HG03175 (cell line): ENCODE measurements around the gene GPR153.

Experiments
- ATAC-seq: cut with Tn5 transposase; IDR thresholded peaks from one replicate; pipeline ENCODE4 v1.9.1; 2021; ENCODE audit warnings: mild to moderate bottlenecking, moderate library complexity; ENCODE audit not compliant: unreplicated experiment

GPR153 gene

GRCh38 chr1:6249739-6250689 is 10.9 kb downstream of the GPR153 start:
- ATAC-seq, result no peak

DNA sequence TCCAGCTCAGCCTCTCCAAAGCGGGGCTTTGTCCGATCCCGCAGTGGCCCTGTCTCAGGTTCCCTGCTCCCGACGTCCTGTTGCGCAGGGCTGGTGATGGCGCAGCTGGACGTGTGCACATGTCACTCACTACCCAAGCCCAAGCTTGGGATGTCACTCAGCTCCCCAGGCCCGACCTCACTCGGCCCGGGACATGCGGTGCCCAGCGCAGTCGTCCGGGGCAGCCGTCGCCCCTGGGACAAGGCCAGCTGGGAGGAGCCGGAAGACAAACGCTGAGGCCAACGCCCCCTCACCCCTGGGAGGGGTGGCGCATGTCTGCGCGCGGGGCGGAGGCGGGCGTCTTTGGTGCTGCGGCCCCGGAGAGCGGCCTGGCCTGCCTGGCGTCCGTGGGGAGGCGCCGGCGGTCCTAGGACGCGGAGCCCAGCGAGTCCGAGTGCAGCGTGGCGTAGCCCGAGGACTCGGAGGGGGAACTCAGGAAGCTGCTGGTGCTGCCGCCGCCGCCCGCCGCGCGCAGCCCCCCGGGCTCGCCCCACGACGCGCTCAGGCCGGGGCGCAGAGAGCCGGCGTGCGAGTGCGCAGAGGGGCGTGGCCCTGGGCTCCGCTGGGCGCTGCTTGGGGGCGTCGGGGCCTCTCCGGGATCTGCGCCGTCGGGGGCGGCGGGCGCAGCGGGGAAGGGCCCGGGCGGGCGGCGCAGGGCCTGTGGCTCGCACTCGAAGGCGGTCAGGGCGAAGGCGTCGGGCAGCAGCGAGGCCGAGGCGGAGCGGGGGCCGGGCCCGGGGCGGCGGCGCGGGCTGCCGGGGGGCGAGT is 11.8 kb downstream of the GPR153 start:
- no peak for ATAC-seq

- no peak for ATAC-seq
Observed at GRCh38 chr1:6248161-6248776, 12.6 kb downstream of the GPR153 start.

GRCh38 chr1:6247651-6248050 is 13.2 kb downstream of the GPR153 start:
- ATAC-seq, result no peak

DNA sequence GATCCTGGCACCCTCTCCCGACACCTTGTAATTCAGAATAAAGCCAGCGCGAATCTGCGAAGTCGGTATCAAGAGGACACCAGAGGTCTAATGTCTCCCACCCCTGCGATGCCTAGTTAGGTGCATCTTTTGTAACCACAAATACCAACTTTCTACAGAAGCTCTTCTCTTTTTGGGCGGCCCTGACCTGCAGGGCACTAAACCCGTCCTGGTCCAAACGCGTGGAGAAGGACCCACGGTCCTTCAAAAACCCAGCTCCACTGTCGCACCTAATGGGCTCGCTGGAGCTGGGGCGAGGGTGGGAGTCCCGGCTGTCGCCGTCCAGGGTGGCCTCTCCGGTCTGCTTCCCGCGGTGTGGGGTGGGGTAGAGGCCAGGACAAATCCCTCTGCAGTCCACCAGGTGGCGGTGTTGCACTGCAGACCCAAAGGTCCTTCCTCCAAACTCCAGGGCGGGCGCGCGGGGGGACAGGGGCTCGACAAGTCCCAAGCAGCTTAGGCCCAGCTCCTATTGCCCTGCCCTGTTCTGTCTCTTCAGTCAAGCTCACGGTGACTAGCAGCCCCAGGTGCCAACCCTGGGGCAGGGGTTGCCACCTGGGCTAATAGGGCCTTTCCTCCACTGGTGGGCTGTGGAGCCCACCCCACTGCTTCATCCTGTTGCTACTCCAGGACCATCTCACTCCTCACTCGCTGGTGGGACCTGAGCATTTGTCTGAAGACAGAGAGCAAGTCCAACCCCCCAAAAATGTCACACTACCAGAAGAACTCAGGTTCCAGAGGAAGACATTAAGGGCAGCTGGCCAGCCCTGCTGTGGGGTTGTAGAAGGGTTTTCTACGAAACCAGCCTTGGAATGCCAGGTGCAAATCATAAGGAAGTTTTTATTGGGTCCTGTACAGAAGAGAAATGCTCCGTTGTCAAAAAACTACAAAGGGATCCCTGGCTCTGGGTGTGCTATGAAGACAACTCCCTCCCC is 14.1 kb downstream of the GPR153 start:
- no peak for ATAC-seq

GRCh38 chr1:6245869-6246496 is 14.9 kb downstream of the GPR153 start:
- no peak for ATAC-seq

DNA sequence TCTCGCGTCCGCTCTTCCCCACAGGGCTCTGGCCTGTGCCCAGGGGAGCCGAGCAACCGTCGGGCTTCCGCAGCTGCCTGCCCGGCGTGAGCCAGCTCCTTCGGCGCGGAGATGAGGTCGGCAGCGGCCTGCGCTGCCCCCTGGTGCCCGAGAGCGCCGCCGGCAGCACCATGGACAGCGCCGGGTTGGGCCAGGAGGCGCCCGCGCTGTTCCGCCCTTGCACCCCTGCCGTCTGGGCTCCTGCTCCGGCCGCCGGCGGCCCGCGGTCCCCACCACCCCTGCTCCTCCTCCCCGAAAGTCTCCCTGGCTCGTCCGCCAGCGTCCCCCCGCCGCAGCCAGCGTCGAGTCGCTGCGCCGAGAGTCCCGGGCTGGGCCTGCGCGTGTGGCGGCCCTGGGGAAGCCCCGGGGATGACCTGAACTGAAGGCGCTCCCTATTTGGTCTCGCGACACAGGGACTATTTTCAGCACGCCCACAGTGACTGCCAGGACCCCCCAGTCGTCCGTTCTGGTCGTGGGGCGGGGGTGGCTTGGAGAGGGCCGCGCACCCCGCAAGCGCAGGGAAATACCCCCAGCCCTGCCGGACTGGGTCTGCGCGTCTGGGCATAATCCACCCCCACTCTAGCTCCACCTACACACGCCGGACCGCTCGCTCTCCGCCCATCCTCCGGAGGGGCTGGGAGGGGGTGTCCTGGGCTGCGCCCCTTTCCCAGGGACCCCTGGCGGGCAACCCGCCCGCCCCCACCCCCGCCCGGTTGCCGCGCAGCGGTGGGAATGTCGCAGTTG is 15.6 kb downstream of the GPR153 start:
- ATAC-seq, result no peak

- no peak for ATAC-seq
Observed at GRCh38 chr1:6244401-6245049, 16.4 kb downstream of the GPR153 start.

DNA sequence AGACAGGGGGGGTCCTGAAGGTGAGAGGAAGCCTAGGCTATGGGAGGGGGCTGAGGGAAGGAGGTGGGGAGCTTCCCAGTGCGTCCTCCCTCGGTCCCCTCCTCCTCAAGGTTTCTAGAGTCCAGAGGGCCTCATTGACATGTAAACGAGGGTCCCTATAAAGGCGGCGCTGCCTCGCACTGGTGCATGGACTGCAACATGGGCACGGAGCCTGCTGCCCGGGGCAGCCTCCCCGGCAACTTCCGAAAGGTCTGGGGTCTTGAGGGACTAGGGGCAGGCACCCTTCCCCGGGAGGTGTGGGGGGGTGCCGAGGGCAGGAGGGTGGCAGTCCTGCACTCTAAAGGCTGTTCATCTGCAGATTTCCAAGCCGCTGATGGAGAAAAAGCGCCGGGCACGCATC is 16.9 kb downstream of the GPR153 start, which contains the start of gene HES3:
Gene HES3 (plus strand): TSS at position 187 of the 400 bp plus-strand sequence. CDS start 187 bp downstream, at position 374.
- ATAC-seq, result no peak

GRCh38 chr1:6243053-6243834 is 17.7 kb downstream of the GPR153 start:
- no peak for ATAC-seq

DNA sequence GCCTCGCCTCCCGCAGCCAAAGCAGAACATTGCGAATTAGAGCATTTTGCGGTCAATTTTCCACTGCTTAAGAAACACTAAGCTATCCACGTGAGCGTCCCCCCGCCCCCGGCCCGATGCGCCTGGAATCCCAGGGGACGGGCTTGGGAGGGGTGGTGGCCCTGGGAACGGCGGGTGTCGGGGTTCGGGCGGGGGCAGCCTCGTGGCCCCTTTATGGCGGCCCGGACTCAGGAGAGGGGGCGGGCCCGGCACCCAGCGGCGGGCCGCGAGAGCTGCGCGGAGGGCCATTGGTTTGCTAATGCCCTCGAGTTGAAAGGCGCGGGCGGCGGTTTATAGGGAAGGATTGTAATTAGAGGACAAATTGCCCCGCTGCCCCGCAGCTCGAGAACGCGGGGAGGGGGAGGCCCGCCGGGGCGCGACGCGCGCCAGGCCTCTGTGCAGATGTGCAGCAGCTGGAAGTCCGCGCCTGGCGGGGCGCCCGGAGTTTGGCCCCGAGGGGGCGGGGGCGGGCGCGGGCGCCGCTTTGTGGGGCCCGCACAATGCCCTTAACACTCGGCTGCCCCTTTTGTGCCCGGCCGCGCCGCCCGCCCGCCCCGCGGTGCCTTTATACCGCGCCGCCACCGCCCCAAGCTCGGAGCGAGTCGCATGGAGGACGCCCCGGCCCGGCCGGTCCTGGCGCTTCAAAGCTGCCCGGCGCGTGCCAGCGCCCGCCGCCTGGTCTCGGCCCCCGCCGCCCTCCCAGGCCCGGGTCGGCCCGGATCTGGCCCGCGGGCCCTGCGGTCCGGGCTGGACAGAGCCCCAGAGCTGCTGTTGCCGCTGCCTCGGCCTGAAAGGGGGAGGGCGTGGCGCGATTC is 18.8 kb downstream of the GPR153 start:
- no peak for ATAC-seq

DNA sequence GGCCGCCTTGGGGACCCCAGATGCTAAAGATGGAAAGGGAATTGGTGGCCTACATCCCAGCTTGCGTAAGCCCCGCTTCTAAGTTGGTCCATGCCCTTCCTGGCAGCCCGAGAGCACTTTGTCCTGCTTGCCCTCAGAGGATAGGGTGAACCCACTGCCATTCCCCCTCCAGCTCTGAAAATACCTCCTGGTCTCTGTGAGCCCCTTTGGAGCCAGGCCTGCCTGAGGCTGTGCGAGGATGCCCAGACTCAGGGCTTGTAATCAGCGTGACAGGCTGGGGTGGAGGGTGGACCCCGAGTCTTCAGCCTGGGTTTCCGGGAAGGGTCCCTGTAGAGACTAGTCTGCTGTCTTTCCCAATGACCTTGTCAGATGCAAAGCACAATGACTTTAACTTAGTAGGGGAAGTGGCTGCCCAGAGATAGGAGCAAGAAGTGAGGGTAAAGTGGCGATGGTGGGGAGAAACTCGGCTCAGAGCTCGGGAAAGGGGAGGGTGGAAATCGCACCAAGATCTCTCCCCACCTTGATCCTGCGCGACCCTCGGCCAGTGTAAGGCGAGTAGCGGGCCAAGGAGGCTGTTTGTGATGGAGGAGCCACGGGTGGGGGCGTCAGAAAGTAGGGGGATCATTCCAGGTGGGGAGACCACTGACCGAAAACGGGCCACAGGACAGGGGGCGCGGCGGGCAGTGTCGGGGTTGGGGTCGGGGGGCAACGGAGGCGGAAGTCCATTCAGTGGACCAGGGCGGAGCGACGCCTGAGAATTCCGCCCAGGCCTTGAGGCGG is 19.6 kb downstream of the GPR153 start:
- no peak for ATAC-seq

GRCh38 chr1:6239950-6240768 is 20.7 kb downstream of the GPR153 start:
- no peak for ATAC-seq

GRCh38 chr1:6239213-6239752 is 21.6 kb downstream of the GPR153 start:
- no peak for ATAC-seq

- no peak for ATAC-seq
Observed at GRCh38 chr1:6237093-6237492, 23.8 kb downstream of the GPR153 start.
